ENCODE data around the gene ACAD9. TPM values are rescaled to one million over a fixed set of nuclear protein-coding genes. Genes with fewer than 3 reads are reported as not detected.
A peak's percentile ranks its signal among the peaks of the same experiment; 100 is the strongest.
"Not testable (repeated sequence)": the region's sequence is repeated elsewhere in the genome, so short reads cannot be mapped to it uniquely, and the experiment has no call there.

The ACAD9 gene
- total RNA-seq, 4 donors from 2014 or later, result 27.3 to 91.2 (median 49.5) TPM

DNA sequence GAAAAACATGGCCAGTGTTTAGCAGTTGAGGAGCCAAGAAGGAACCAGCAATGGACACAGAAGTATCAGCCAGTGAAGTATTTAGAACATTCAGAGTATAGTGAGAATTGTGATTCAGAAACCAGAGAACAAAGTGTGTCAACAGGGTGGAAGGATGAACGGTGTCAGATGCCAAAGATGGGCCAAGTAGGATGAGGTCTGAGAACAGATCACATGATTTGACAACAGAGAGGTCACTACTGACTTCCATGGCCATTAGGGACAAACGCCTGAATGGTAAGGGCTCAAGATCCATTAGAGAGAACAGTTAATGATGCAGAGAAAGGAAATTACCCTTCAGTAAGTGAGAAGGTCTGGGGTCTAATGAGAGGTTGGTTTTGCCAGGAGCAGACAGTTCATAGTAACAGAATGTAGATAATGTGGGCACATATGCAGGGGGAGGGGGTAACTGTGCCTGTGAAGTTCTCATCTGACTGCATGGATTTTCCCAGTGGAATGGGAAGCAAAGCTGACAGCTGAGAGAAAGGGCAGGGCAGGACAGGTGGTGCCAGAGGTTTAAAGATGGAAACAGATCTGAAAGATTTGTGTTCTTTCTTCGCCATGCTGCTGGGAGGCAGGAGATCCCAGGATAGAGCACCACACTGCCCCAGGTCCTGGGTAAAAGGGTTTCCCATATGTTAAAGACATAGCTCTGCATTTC is 4.8 kb upstream of the ACAD9 start:
- DNase-seq, result no peak

DNA sequence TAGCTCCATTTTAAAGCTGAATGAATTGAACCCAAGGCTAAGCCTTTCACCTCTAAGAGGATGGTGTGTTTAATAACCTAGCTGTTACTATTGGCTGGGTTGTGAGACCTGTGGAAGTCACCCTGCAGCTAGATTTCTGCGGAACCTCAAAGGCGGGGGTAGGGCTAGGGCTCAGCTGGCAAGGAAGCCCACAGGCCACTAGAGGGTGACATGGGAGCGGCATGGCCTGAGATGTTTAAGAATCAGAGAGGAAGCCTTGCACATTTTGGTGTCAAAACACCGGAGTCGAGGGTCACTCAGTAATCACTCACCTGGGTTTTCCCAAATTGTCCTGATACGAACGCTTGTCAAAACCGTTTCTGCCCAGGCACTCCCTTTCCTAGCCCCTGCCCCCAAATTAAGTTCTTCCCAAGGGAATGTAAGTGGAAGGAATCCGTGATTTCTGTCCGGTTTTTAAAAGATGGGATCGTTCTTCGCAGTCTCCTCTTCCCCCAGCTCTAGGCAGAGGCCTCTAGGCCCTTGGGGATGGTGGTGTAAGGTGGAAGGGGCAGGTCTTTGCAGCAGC is 3.8 kb upstream of the ACAD9 start:
- no peak overlapping the region for H3K27ac ChIP-seq
- no peaks in the 10 kb centered on the region for H3K9me3 ChIP-seq
- H3K36me3 ChIP-seq, result no peaks in the 10 kb centered on the region
- H3K4me3 ChIP-seq, result no peak overlapping the region
- no peaks in the 10 kb centered on the region for H3K27me3 ChIP-seq
- TF ChIP-seq, protein P1, sequence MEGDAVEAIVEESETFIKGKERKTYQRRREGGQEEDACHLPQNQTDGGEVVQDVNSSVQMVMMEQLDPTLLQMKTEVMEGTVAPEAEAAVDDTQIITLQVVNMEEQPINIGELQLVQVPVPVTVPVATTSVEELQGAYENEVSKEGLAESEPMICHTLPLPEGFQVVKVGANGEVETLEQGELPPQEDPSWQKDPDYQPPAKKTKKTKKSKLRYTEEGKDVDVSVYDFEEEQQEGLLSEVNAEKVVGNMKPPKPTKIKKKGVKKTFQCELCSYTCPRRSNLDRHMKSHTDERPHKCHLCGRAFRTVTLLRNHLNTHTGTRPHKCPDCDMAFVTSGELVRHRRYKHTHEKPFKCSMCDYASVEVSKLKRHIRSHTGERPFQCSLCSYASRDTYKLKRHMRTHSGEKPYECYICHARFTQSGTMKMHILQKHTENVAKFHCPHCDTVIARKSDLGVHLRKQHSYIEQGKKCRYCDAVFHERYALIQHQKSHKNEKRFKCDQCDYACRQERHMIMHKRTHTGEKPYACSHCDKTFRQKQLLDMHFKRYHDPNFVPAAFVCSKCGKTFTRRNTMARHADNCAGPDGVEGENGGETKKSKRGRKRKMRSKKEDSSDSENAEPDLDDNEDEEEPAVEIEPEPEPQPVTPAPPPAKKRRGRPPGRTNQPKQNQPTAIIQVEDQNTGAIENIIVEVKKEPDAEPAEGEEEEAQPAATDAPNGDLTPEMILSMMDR (IDR thresholded peaks at IDR 0.05), result peak in 4 of 6 experiments; percentile 20 to 28 (median 24)
- no peak for TF ChIP-seq POLR2A (IDR thresholded peaks at IDR 0.05)
- peak in 2 of 3 donors; percentile 27 to 58 for DNase-seq
- H3K4me1 ChIP-seq, result peaks cover 7 to 18% (median 13%) of the 10 kb centered on the region in 4 donors

More for the DNA sequence above, 4.8 kb upstream of the ACAD9 start:
- no peaks in the 10 kb centered on the region for H3K9me3 ChIP-seq
- H3K27me3 ChIP-seq, result no peaks in the 10 kb centered on the region
- TF ChIP-seq, protein P1 (IDR thresholded peaks at IDR 0.05), result no peak
- no peak for TF ChIP-seq POLR2A (IDR thresholded peaks at IDR 0.05)
- peaks cover 4 to 10% (median 6%) of the 10 kb centered on the region in 4 donors for H3K4me1 ChIP-seq
- H3K4me3 ChIP-seq, result no peak overlapping the region
- H3K27ac ChIP-seq, result no peak overlapping the region
- no peaks in the 10 kb centered on the region for H3K36me3 ChIP-seq

DNA sequence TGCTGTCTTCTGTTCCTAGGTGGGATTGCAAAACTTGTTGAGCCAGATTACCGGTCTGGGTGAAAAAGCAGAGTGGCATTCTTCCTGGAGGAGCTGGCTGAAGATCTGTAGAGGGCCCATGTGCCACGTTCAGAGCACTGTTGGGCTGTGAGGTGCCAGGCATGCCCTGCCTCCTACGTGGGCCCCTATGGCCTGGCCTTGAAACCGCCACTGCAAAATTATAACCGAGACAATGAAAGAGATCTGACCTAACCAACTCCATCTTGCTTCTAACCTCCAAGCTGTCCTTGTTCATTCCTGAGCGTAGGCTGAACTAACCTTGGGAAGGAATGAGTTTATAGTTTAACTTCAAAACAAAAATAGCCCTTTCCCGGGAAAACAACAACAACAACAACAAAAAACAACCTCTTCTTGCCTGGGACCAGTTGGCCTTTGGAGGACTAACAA is 1.4 kb upstream of the ACAD9 start:
- Histone ChIP-seq H3K4me3 (peak overlapping the region in 3 of 4 donors; percentile 75 to 91 (median 82)), H3K27me3 (no peaks in the 10 kb centered on the region), H3K36me3 (no peaks in the 10 kb centered on the region), H3K9me3 (no peaks in the 10 kb centered on the region), H3K4me1 (peaks cover 7 to 41% (median 14%) of the 10 kb centered on the region in 4 donors), H3K27ac (peak overlapping the region; percentile 84 to 94 (median 88))
- no peak for TF ChIP-seq POLR2A (IDR thresholded peaks at IDR 0.05)
- TF ChIP-seq, protein P1 (IDR thresholded peaks at IDR 0.05), result no peak
- DNase-seq, result no peak

DNA sequence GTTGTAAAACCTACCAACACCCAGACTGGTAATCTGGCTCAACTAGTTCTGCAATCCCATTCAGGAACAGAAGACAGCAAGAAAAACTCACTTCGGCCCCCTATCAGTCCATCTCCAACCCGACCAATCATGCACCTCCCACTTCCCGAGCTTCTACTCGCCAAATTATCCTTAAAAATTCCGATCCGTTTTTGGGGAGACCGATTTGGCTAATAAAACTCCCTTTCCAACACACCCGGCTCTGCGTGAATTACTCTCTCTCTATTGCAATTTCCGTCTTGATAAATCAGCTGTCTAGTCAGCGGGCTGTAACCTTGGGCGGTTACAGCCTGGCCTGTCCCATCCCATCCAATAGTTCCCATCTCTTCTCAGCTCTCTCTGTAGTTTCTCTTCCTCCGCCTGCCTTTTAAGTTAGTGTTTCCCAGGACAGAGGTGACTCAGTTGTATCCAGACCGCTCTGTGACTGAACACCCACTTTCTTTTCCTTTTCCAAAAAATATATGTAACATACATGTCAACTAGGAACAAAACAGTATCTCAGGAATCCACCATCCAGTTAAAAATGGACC is 780 bp upstream of the ACAD9 start:
- Histone ChIP-seq H3K27ac (peak overlapping the region; percentile 84 to 94 (median 88)), H3K27me3 (no peaks in the 10 kb centered on the region), H3K36me3 (no peaks in the 10 kb centered on the region), H3K9me3 (no peaks in the 10 kb centered on the region), H3K4me3 (peak overlapping the region; percentile 75 to 91 (median 80)), H3K4me1 (peaks cover 7 to 42% (median 14%) of the 10 kb centered on the region in 4 donors)
- peak in 2 of 3 donors; percentile 21 to 52 for DNase-seq
- no peak for TF ChIP-seq POLR2A (IDR thresholded peaks at IDR 0.05)
- TF ChIP-seq, protein P1 (IDR thresholded peaks at IDR 0.05), result no peak

DNA sequence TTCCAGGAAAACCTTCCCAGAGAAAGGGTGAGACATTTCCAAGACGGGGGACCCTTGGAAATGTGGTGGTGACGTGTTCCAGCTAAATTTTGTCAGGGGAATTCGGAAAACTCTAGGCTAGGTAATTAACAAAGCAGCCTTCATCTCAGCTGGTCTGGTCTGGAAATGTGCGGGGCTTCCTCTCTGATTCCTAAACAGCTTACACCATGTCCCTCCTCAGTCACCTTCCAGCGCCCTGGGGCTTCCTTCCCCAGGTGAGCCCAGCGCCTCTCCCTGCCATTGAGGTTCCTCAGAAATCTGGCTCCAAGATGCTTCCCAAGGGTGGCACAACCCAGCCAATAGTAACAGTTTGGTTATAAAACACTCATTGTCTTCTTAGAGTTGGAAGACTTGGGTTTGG is 571 bp downstream of the ACAD9 start:
- TF ChIP-seq, protein P1 (IDR thresholded peaks at IDR 0.05), result no peak
- TF ChIP-seq POLR2A (IDR thresholded peaks at IDR 0.05), result no peak
- Histone ChIP-seq H3K36me3 (peaks cover 0 to 6% (median 0%) of the 10 kb centered on the region in 3 donors), H3K4me1 (peaks cover 7 to 42% (median 14%) of the 10 kb centered on the region in 4 donors), H3K9me3 (no peaks in the 10 kb centered on the region), H3K27ac (peak overlapping the region; percentile 84 to 94 (median 88)), H3K4me3 (peak overlapping the region; percentile 75 to 91 (median 80)), H3K27me3 (no peaks in the 10 kb centered on the region)
- no peak for DNase-seq

DNA sequence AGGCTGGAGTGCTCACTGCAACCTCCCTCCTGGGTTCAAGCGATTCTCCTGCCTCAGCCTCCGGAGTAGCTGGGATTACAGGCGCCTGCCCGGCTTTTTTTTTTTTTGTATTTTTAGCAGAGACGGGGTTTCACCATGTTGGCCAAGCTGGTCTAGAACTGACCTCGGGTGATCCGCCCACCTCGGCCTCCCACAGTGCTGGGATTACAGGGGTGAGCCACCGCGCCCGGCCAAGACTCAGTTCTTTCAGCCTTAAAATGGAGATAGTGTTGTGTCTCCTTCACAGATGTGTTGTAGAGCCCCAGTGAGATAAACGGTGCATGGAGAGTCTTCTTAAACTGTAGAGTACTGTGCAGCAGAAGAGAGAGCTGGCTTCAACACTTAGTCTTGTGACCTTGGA is 1.0 kb downstream of the ACAD9 start:
- H3K27ac ChIP-seq, H3K27me3 ChIP-seq, DNase-seq, H3K9me3 ChIP-seq: not testable (repeated sequence)
- H3K36me3 ChIP-seq, result peaks cover 0 to 10% (median 0%) of the 10 kb centered on the region in 3 donors
- peak overlapping the region in 2 of 4 donors; percentile 82 to 91 for H3K4me3 ChIP-seq
- H3K4me1 ChIP-seq, result peaks cover 7 to 42% (median 14%) of the 10 kb centered on the region in 4 donors
